ENCODE measurements around the gene SIAH1. TPM values are rescaled to one million over a fixed set of nuclear protein-coding genes. Genes with fewer than 3 reads are reported as not detected.

Gene SIAH1
- total and polyA plus RNA-seq, 9 of the 15 experiments (the other 6 are each of a cell fraction or from before 2014, with no cell fraction given) = 4.1 to 14.3 (median 12.5) TPM

GRCh38 chr16:48353565-48354163 is 31.5 kb downstream of the SIAH1 start:
- ATAC-seq (peak; percentile 94), FAIRE-seq (peak; percentile 90)
- TF ChIP-seq SRSF3 (IDR thresholded peaks at IDR 0.05; ENCODE audit: insufficient read depth, low read length) (no peak), JUND (IDR thresholded peaks at IDR 0.05; ENCODE audit: borderline replicate concordance, low read depth, low read length) (peak; percentile 27; the same call in 1 of the 2 replicates), JUND (tag; IDR thresholded peaks at IDR 0.05; ENCODE audit: borderline replicate concordance, low read depth, low read length) (no peak), XRCC5 (IDR thresholded peaks at IDR 0.05; ENCODE audit: low read depth, low read length) (peak; percentile 68; the same call in 1 of the 2 replicates), ATF1 (CRISPR knock-in tag; IDR thresholded peaks at IDR 0.05) (no peak), ATF1 (tag; IDR thresholded peaks at IDR 0.05) (peak; percentile 68), RAD21 (CRISPR knock-in tag; conservative IDR thresholded peaks at IDR 0.05 in 1 of 2, IDR thresholded peaks at IDR 0.05 in 1 of 2) (peak; percentile 81 to 88), HCFC1 (IDR thresholded peaks at IDR 0.05; ENCODE audit: low read depth, low read length) (peak; percentile 40; the same call in 1 of the 2 replicates), NBN (IDR thresholded peaks at IDR 0.05; ENCODE audit: low read depth) (0 out of 2 replicates have a peak, but pooled peaks have one; percentile 58), RCOR1 (IDR thresholded peaks at IDR 0.05; ENCODE audit: borderline replicate concordance in 1 of 2, low read depth in 2 of 2, low read length in 2 of 2) (peak in 1 of 2 experiments; percentile 41; a peak in 1 of 4 replicates), XRCC4 (IDR thresholded peaks at IDR 0.05; ENCODE audit: extremely low read depth, insufficient read depth, insufficient read length) (no peak)
- TF ChIP-seq, protein P1, sequence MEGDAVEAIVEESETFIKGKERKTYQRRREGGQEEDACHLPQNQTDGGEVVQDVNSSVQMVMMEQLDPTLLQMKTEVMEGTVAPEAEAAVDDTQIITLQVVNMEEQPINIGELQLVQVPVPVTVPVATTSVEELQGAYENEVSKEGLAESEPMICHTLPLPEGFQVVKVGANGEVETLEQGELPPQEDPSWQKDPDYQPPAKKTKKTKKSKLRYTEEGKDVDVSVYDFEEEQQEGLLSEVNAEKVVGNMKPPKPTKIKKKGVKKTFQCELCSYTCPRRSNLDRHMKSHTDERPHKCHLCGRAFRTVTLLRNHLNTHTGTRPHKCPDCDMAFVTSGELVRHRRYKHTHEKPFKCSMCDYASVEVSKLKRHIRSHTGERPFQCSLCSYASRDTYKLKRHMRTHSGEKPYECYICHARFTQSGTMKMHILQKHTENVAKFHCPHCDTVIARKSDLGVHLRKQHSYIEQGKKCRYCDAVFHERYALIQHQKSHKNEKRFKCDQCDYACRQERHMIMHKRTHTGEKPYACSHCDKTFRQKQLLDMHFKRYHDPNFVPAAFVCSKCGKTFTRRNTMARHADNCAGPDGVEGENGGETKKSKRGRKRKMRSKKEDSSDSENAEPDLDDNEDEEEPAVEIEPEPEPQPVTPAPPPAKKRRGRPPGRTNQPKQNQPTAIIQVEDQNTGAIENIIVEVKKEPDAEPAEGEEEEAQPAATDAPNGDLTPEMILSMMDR (IDR thresholded peaks at IDR 0.05 in 2 of 3, conservative IDR thresholded peaks at IDR 0.05 in 1 of 3; ENCODE audit: insufficient read depth in 2 of 3, low read depth in 1 of 3, low read length in 3 of 3) = peak; percentile 94 to 99 (median 99)
- TF ChIP-seq, protein P2, sequence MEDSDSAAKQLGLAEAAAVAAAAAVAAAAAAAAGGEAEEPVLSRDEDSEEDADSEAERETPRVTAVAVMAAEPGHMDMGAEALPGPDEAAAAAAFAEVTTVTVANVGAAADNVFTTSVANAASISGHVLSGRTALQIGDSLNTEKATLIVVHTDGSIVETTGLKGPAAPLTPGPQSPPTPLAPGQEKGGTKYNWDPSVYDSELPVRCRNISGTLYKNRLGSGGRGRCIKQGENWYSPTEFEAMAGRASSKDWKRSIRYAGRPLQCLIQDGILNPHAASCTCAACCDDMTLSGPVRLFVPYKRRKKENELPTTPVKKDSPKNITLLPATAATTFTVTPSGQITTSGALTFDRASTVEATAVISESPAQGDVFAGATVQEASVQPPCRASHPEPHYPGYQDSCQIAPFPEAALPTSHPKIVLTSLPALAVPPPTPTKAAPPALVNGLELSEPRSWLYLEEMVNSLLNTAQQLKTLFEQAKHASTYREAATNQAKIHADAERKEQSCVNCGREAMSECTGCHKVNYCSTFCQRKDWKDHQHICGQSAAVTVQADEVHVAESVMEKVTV (CRISPR knock-in tag; IDR thresholded peaks at IDR 0.05) = peak; percentile 79
- TF ChIP-seq, protein P3, sequence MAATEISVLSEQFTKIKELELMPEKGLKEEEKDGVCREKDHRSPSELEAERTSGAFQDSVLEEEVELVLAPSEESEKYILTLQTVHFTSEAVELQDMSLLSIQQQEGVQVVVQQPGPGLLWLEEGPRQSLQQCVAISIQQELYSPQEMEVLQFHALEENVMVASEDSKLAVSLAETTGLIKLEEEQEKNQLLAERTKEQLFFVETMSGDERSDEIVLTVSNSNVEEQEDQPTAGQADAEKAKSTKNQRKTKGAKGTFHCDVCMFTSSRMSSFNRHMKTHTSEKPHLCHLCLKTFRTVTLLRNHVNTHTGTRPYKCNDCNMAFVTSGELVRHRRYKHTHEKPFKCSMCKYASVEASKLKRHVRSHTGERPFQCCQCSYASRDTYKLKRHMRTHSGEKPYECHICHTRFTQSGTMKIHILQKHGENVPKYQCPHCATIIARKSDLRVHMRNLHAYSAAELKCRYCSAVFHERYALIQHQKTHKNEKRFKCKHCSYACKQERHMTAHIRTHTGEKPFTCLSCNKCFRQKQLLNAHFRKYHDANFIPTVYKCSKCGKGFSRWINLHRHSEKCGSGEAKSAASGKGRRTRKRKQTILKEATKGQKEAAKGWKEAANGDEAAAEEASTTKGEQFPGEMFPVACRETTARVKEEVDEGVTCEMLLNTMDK (IDR thresholded peaks at IDR 0.05; ENCODE audit: borderline replicate concordance, insufficient read depth, low read depth, low read length, poor library complexity, severe bottlenecking) = peak; percentile 38

More at GRCh38 chr16:48353565-48354163, 31.5 kb downstream of the SIAH1 start:
- CTCF ChIA-PET (ENCODE audit: low intra/inter-chr PET ratio) = interaction anchor here (0.6 to 2.4 kb wide), 6 partner anchors 82 to 277 kb away, joined by 3 to 14 read pairs (median 4); no protein-coding TSS in a partner anchor
- peak; percentile 74 to 83 (median 78) for DNase-seq (ENCODE audit: extremely low read depth in 1 of 4, low spot score in 3 of 4)
- Histone ChIP-seq H3K9me1 (ENCODE audit: control insufficient read depth, insufficient read depth, low read length) (no peaks in the 10 kb centered on the region), H3K9me3 (replicated peaks; ENCODE audit: control insufficient read depth, insufficient read depth, low read depth, low read length) (no peaks in the 10 kb centered on the region), H3K27me3 (ENCODE audit: control insufficient read depth in 2 of 2, insufficient read depth in 2 of 2, low read length in 2 of 2) (no peaks in the 10 kb centered on the region), H3K4me3 (no peak overlapping the region), H3K36me3 (ENCODE audit: control insufficient read depth, insufficient read depth, low read length) (peaks cover 75% of the 10 kb centered on the region), H3K4me2 (ENCODE audit: insufficient read depth, low read length) (no peak overlapping the region), H3K4me1 (replicated peaks in 1 of 2; ENCODE audit: control insufficient read depth in 2 of 2, insufficient read depth in 2 of 2, low read length in 2 of 2) (no peaks in the 10 kb centered on the region; a peak in 1 of 5 replicates), H3K27ac (ENCODE audit: extremely low read depth, low read depth, low read length) (no peak overlapping the region), H4K20me1 (replicated peaks; ENCODE audit: control insufficient read depth, insufficient read depth, low read length) (no peaks in the 10 kb centered on the region), H3K9ac (ENCODE audit: insufficient read depth in 1 of 2, low read depth in 2 of 2, low read length in 2 of 2) (no peak overlapping the region), H3K79me2 (ENCODE audit: control insufficient read depth, insufficient read depth, low read length) (peaks cover 21% of the 10 kb centered on the region; the same call in 1 of the 3 replicates), H2AFZ (ENCODE audit: low read depth, low read length) (no peak overlapping the region)
- in situ Hi-C loops (cut with MboI) (loop anchor here (5.0 kb wide), 2 partner anchors 174 to 279 kb away; no protein-coding TSS in a partner anchor), intact Hi-C loops (cut with micrococcal nuclease) (loop anchor here (1.0 to 5.0 kb wide), 4 partner anchors 84 to 277 kb away; no protein-coding TSS in a partner anchor)
- no TSS peak for BruUV-seq (replicated peaks)
- 15% methylated on average over 6 of the region's 7 CpGs for WGBS (ENCODE audit: insufficient coverage, low coverage, missing lambda C conversion rate)
- POLR2A ChIA-PET = interaction anchor here (3.7 kb wide), 1 partner anchor 13 kb away, joined by 28 read pairs; no protein-coding TSS in a partner anchor

All from K562 (cell line).